Parathyroid adenoma (tissue), 2 donors: ENCODE data around the gene ARMC5.

ENCODE experiments used
- H2AFZ ChIP-seq: fragments of 300-600 bp; sonication (generic); one replicate; pipeline ENCODE4 v1.7.0; 2017; ENCODE audit warnings: antibody characterized with exemption, mild to moderate bottlenecking
- H3K27ac ChIP-seq: fragments of 300-600 bp; sonication (generic); one replicate; pipeline ENCODE4 v1.7.0; 2017
- H3K27me3 ChIP-seq: fragments of 300-600 bp; sonication (generic); one replicate; pipeline ENCODE4 v1.7.0; 2017; ENCODE audit warnings: low read length; ENCODE audit not compliant: control insufficient read depth, insufficient read depth
- H3K36me3 ChIP-seq: fragments of 300-600 bp; sonication (generic); one replicate; pipeline ENCODE4 v1.7.0; 2017; ENCODE audit warnings: low read length; ENCODE audit not compliant: control insufficient read depth, insufficient read depth
- H3K4me1 ChIP-seq: fragments of 300-600 bp; sonication (generic); one replicate; pipeline ENCODE4 v1.7.0; 2017; ENCODE audit warnings: control low read depth
- H3K4me2 ChIP-seq: fragments of 300-600 bp; sonication (generic); one replicate; pipeline ENCODE4 v1.7.0; 2017; ENCODE audit warnings: low read length
- H3K4me3 ChIP-seq: fragments of 300-600 bp; sonication (generic); one replicate; pipeline ENCODE4 v1.7.0; 2017; ENCODE audit warnings: low read depth, low read length
- H3K79me2 ChIP-seq: fragments of 300-600 bp; sonication (generic); one replicate; pipeline ENCODE4 v1.7.0; 2017; ENCODE audit warnings: control low read depth
- H3K9ac ChIP-seq: fragments of 300-600 bp; sonication (generic); one replicate; pipeline ENCODE4 v1.7.0; 2017; ENCODE audit warnings: mild to moderate bottlenecking
- H3K9me3 ChIP-seq: fragments of 300-600 bp; sonication (generic); one replicate; pipeline ENCODE4 v1.7.0; 2017; ENCODE audit warnings: low read length; ENCODE audit not compliant: control insufficient read depth
- CTCF ChIP-seq: fragments of 300-600 bp; sonication (generic); IDR thresholded peaks from one replicate; pipeline ENCODE4 v1.7.0; 2017; ENCODE audit warnings: antibody characterized with exemption, mild to moderate bottlenecking
- donor health status: primary hyperparathyroidism.

Gene ARMC5

GRCh38 chr16:31473264-31473984 is 14.1 kb downstream of the ARMC5 start:
- Histone ChIP-seq H3K9me3 (no peaks in the 10 kb centered on the region), H2AFZ (peak overlapping the region; percentile 26), H3K9ac (no peak overlapping the region), H3K27ac (no peak overlapping the region), H3K4me1 (peaks cover 19% of the 10 kb centered on the region), H3K36me3 (no peaks in the 10 kb centered on the region), H3K4me2 (peak overlapping the region; percentile 72), H3K27me3 (no peaks in the 10 kb centered on the region), H3K4me3 (peak overlapping the region; percentile 58), H3K79me2 (no peaks in the 10 kb centered on the region)
- TF ChIP-seq CTCF, result no peak

GRCh38 chr16:31474173-31474714 is 14.9 kb downstream of the ARMC5 start:
- Histone ChIP-seq H3K9ac (no peak overlapping the region), H3K4me2 (no peak overlapping the region), H3K9me3 (no peaks in the 10 kb centered on the region), H3K36me3 (no peaks in the 10 kb centered on the region), H2AFZ (no peak overlapping the region), H3K4me3 (no peak overlapping the region), H3K27me3 (no peaks in the 10 kb centered on the region), H3K27ac (no peak overlapping the region), H3K79me2 (no peaks in the 10 kb centered on the region), H3K4me1 (peaks cover 19% of the 10 kb centered on the region)
- no peak for TF ChIP-seq CTCF

- H3K4me1 ChIP-seq, result peaks cover 19% of the 10 kb centered on the region
- H3K9me3 ChIP-seq, result no peaks in the 10 kb centered on the region
- no peak overlapping the region for H3K27ac ChIP-seq
- H3K4me2 ChIP-seq, result no peak overlapping the region
- H3K79me2 ChIP-seq, result no peaks in the 10 kb centered on the region
- H3K36me3 ChIP-seq, result no peaks in the 10 kb centered on the region
- TF ChIP-seq CTCF, result no peak
- H3K9ac ChIP-seq, result no peak overlapping the region
- no peak overlapping the region for H2AFZ ChIP-seq
- no peaks in the 10 kb centered on the region for H3K27me3 ChIP-seq
- no peak overlapping the region for H3K4me3 ChIP-seq
Measured at GRCh38 chr16:31474773-31475738, 15.8 kb downstream of the ARMC5 start.

- peaks cover 19% of the 10 kb centered on the region for H3K4me1 ChIP-seq
Measured at GRCh38 chr16:31475946-31476302, 16.6 kb downstream of the ARMC5 start.

More at GRCh38 chr16:31475946-31476302, 16.6 kb downstream of the ARMC5 start:
- peak overlapping the region; percentile 71 for H3K4me3 ChIP-seq
- H3K36me3 ChIP-seq, result no peaks in the 10 kb centered on the region
- no peaks in the 10 kb centered on the region for H3K27me3 ChIP-seq
- H3K9me3 ChIP-seq, result no peaks in the 10 kb centered on the region
- no peak for TF ChIP-seq CTCF
- H3K27ac ChIP-seq, result peak overlapping the region; percentile 97
- H3K79me2 ChIP-seq, result no peaks in the 10 kb centered on the region
- no peak overlapping the region for H3K9ac ChIP-seq
- H3K4me2 ChIP-seq, result peak overlapping the region; percentile 96
- H2AFZ ChIP-seq, result peak overlapping the region; percentile 84
